DMS53 treated with DMSO at 0.1 percent for 48 hours (cell line): Measurements from ENCODE around the gene LTC4S.
"Not testable (repeated sequence)": the region's sequence is repeated elsewhere in the genome, so short reads cannot be mapped to it uniquely, and the experiment has no call there.

ENCODE experiments used
- DNase-seq: peaks from one replicate; lab custom pipeline; 2025; ENCODE audit not compliant: unreplicated experiment; lab: John Stamatoyannopoulos, UW

LTC4S gene, protein sequence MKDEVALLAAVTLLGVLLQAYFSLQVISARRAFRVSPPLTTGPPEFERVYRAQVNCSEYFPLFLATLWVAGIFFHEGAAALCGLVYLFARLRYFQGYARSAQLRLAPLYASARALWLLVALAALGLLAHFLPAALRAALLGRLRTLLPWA

DNA sequence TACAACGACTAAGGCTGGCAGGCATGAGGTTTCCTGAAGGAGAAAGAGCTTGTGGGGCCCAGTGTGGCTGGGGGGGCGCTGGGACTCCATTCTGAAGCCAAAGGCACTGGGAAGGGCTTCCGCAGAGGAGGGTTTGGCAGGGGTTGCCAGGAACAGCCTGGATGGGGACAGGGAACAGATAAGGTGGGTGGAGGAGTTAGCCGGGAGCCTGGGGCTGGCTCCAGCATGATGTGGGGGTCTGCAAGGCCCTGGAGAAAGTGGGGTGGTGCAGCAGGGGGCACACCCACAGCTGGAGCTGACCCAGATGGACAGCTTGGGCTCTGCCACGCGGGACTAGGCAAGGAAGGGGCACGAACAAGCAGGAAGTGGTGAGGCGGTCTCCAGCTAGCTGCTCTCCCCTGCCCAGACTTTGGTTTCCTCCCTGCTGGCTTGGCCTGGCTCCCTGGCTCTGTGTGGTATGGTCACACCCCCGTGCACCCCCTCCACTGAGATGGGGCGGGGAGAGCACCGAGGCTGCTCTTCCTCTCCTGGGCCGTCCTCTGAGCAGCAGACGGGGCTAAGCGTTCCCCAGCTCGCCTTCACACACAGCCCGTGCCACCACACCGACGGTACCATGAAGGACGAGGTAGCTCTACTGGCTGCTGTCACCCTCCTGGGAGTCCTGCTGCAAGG, at the start of gene LTC4S:
LTC4S (plus strand) TSS at position 519 of the 672 bp plus-strand sequence; CDS start at position 614, 95 bp downstream.
- no peak for DNase-seq

DNA sequence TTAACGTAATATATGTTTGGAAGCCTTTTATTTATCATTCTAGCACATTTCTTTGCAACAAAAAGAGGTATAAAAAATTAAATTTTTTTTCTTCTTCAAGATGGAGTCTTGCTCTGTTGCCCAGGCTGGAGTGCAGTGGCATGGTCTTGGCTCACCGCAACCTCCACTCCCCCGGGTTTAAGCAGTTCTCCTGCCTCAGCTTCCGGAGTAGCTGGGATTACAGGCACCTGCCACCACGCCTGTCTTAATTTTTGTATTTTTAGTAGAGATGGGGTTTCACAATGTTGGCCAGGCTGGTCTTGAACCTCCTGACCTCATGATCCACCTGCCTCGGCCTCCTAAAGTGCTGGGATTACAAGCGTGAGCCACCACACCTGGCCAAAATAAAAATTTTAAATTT, 49.7 kb upstream of the LTC4S start:
- not testable (repeated sequence) for DNase-seq

DNA sequence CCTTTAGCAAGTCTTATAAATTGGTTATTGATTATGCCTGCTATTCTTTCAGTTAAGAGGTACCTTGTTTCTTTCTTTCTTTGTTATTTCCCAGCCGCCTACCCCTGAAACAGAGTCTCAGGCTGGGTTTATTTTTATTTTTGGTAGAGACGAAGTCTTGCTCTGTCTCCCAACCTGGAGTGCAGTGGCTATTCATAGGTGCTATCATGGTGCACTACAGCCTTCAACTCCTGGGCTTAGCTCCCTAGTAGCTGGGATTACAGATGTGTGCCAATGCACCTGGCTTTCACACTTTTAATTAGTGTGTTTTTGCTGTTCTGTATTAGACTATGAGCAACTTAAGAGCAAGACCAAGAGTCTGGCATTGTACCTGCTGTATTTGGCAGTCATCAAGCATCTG, 46.9 kb upstream of the LTC4S start:
- no peak for DNase-seq

DNA sequence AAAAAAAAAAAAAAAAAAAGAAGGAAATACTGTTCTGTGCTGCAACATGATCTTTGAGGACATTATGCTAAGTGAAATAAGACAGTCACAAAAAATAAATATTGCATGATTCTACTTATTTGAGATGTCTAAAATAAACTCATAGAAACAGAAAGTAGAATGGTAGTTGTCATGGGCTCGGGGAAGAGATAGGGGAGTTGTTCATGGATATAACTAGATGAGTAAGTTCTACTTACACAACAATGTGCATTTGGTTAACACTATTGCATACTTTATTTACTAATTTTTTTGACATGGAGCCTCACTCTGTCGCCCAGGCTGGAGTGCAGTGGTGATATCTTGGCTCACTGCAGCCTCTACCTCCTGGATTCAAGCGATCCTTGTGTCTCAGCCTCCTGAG, 46.0 kb upstream of the LTC4S start:
- no peak for DNase-seq

DNA sequence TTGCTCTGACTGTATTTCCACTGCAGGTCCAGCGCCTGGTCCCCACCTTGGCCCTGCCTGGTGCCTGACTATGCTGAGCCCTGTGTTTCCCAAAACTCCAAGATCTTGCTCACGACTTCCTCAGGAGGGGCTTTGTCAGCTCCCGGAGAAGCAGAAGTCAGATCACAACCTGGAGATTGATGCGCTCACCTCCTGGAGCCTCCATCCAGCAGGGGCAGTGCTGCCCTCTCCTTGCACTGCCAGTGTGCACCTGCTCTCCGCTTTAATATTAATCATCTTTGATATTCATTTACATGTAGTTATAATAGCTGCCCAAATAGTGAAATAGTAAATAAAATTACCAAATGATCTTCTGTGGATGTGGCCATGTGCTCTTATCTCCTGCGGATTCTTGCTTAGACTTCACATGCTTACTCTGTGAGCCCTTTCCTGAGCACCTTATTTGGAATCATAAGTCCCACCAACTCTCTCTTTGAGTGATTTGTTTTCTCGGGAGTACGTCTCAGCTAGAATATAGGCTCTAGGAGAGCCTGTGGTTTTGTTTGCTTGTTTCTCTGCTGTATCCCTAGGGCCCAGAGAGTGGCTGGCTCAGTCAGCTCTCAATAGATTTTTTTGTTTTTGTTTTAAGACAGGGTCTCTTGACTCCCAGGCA, 43.8 kb upstream of the LTC4S start:
- no peak for DNase-seq

DNA sequence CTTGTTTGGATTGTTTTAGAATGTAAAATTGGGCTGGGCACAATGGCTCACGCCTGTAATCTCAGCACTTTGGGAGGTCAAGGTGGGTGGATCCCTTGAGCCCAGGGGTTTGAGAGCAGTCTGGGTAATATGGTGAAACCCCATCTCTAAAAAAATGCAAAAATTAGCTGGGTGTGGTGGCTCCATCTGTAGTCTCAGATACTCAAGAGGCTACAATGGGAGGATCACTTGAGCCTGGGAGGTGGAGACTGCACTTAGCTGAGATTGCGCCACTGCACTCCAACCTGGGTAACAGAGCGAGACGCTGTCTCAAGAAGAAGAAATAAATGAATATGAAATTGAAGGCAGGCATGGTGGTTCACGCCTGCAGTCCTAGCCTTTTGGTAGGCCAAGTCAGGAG, 39.8 kb upstream of the LTC4S start:
- no peak for DNase-seq

DNA sequence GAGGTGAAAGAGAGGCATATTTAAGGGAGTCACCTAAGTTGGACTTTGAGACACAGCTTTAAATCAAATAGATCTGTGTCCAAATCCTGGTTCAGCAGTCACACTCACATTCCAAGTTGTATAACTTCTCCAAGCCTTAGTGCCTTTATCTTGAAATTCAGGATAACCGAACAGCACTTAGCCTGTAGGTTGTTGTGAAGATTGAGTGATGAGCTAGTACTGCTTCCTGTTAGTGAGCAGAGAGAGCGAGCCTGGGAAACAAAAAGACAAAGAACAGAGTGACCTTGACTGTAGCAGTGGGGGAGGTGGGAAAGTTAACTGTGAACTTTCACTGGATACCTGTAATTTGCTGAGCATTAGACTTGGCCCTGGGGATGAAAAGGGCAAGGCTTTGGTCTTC, 38.8 kb upstream of the LTC4S start:
- no peak for DNase-seq

DNA sequence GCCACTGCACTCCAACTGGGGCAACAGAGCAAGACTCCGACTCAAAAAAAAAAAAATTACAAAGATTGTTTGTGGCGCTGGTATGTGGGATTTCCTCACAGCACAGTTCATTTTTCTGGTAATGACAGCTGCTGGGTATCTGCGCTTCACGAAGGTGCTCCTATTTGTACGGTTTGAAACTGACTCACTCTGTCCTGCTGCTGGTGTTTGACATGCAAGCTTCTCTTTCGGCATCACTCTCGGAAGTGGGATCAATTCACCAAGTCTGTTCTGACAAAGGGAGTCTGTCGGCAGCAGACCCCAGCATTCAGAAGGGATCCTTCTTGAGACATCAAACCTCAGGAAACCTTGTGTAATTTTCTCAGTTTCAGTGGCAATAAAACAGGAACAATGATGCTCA, 34.8 kb upstream of the LTC4S start:
- DNase-seq = no peak

DNA sequence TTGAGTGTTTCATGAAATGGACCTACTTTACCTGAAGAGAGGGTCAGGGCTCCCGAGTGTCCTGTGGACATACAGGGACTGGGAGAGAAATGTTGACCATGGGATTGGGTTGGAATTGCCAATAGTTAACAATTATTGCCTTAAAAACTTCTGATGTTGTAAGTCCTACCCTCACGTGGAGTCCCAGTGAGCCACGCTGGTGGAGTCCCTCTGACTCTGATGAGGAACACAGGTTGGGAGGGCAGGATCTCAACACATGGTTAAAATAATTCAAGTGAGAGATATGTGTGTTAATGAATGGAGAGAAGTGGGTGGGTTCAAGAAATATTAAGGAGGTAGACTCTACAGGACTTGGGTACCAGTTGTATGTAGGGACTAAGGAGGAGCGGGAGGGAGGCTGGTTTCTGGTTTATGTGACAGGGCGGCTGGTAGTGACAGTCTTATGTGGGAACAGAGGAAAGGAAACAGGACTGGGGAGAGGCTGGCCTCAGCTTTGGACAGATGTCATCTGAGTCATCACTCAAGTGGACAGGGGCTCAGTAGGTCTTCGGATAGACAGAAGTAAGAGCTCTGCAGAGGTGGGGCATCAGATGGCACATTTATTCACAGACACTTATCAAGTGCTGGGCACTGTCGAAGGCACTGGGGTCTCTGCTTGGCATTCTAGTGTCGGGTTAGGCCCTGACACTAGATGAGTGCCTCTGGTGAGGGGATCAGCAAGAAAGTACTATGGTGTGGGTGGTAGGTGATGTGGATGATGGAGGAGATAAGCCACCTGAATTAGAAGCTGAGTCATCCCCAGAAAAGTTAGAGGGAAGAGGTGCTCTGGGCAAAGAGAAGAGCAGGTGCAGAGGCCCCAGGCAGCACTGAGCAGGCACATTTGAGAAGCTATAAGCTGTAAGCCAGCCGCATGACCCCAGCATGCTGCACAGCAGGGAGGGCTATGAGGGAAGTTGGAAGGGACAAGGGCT, 33.9 kb upstream of the LTC4S start:
- peak; percentile 92 for DNase-seq

DNA sequence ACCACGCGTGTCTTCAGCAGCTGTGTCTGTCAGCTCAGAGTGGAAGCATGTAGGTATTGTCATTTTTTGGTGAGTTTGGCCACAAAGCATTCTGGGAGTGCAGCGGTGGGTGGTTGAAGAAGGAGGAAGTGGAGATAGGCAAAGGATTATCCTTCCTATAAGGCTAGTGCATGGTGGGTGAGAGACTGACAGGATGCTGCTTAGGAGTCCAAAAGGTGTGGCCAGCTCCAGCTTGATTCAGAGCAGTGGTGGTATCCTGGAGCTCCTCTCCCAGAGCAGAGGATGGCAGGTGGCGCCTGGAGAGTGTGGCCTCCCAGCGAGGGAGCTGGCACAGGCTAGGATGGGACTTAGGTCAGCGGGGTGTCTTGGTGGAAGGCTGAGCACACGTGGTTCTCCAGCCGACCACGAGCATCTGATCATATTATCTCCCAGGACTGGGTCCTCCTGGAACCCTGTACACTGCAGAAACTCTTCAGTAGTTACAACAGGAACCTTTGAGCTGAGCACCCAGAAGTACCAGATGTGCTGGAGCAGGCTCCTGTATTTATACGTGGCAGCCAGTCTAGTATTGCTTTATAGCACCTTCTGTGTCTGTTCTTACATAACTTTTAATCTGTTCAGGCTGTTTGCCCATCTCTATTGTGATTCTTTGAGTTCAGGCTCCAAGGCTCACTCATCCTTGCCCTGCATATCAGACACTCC, 31.6 kb upstream of the LTC4S start:
- DNase-seq = peak; percentile 48

DNA sequence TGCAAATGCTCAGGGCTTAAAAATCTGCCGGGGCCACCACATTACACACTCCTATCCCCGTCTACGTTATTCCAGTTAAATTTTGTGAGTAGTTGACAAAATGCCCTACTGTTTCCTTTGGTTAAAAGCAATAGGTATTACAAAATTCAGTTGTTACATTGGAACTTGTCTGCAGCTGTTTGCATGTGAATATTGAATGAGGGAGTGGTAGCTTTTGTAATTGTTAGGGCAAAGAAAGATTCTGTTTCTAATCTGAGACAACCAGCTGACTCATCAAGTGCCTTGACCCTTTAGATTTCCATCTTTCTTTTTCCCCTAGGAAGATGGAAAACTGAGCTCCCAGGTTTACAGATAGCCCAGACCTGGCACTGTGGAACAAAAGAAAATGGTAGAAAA, 31.0 kb upstream of the LTC4S start:
- no peak for DNase-seq

DNA sequence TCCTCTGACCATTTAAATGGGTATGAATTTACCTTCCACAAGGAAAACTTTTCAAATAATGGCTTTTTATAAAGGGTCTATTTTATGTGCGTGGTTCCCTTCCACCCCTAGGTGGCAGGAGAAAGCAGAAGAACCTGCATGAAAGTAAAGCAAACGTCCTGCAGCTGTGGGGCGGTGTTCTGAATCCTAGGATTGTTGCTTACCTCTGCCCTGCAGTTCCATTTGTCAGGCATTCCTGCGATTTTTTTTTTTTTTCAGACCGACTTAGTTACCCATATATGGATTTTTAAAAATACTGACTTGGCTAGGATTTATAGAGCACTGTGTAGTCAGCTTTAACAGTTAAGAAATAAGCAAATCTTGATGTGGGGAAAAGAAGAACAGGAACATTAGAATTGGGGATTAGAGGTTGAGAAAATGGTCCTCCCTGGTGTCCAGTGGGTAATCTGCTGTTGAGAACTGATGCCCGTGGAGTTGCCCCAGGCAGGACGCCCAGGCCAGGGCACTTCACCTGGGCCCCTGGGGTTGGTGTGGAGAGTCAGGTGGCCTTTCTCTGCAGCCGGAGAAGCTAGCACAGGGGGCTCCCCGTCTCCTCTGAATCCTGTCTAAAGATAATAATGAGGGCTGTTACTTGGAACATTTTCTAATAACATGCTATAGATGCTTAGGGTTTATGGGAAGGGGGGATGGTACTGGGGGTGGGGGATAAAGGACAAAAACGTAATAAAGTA, 30.4 kb upstream of the LTC4S start:
- DNase-seq = peak; percentile 72

DNA sequence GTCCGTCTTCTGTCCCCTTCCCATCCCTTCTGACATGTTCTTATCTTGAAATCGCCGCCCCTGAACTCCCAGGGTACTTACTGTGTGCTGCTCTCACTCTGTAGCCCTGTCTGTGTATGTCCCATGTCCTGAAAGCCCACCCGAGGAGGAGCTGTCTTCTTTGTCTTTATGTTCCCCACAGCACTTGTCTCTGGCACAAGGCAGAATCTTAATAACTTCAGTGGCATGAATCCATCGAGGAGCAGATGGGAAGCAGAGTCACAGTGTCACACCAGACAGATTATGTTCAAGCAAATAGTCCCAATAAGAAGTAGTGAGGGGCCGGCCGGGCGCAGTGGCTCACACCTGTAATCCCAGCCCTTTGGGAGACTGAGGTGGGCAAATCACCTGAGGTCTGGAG, 29.7 kb upstream of the LTC4S start:
- DNase-seq = no peak

DNA sequence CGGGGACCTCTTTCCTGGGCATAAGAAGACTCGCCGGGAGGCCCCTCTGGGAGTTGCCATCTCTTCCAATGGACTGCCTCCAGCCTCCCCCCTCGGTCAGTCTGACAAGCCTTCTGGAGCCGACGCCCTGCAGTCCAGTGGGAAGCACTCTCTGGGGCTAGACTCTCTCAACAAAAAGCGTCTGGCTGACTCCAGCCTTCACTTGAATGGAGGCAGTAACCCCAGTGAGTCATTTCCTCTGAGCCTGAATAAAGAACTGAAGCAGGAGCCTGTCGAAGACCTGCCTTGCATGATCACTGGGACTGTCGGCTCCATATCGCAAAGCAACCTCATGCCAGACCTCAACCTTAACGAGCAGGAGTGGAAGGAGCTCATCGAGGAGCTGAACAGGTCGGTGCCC, 28.4 kb upstream of the LTC4S start:
- no peak for DNase-seq

DNA sequence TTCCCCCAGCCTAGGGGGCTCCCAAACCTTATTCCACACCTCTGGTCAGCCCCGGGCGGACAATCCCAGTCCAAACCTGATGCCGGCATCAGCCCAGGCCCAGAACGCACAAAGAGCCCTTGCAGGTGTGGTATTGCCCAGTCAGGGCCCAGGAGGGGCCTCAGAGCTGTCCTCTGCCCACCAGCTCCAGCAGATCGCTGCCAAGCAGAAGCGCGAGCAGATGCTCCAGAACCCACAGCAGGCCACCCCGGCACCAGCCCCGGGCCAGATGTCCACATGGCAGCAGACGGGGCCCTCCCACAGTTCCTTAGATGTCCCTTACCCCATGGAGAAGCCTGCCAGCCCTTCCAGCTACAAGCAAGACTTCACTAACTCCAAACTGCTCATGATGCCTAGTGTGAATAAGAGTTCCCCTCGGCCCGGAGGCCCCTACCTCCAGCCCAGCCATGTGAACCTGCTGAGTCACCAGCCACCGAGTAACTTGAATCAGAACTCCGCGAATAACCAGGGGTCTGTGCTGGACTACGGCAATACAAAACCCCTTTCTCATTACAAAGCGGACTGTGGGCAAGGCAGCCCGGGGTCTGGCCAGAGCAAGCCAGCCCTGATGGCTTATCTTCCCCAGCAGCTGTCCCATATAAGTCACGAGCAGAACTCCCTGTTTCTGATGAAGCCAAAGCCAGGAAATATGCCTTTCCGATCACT, 27.6 kb upstream of the LTC4S start:
- no peak for DNase-seq

DNA sequence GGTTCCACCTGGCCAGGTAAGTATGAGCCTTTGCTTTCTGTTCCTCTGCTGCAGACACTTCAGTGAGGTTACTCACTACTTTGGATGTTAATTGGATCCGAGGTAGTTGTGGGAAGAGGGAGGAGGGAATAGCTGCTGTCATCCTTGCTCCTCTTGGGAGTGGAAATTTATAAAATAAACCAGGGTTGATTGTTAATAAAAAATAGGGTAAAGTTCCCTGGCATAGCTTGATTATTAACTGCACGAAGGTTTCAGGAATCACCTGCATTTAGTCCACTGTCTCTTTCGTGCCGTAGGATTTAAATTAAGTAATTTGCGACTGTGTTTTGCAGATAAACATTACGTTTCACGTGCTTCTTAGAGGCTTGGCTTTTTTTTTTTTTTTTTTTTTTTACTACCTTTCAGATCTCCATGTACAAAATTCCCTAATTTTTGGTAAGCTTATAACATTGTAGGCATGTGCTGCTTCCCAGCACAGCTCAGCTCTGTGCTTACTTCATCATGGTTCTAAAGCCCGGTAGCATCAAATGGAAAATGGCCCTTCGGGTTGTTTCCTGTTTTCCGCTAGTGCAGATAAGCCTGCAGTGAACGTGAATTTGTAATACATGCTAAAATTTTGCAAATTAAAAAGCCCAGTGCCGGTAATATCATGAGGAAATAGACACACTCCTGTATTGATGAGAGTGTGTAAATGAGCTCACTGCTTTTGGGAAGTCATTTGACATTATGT, 26.9 kb upstream of the LTC4S start:
- no peak for DNase-seq

DNA sequence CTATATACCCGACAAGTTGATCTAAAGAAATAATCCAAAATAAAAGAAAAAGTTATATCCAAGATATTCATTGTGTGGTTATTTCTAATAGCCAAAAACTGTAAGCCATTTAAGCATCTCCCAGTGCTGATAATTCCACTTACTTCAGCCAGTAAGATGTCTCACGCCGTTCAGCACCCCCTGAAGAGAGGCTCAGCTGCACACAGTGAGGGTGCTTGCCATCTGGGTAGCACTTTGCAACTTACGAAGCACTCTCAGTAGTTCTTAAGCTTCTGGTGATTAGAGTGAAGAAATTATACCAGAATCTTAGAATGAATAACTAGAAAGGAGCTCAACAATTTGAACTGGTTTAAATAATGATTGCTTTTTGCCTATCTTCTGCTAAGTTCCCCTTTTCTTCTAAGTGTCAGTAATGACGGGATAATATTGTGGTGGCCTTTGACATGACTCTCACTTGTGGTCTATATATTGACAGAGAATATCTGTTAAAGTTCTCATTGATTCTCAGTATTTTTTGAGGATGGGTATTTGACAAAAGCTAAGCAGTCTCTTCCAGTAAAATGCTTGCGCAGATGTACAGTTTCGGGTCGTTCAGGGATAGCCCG, 26.2 kb upstream of the LTC4S start:
- DNase-seq = no peak

DNA sequence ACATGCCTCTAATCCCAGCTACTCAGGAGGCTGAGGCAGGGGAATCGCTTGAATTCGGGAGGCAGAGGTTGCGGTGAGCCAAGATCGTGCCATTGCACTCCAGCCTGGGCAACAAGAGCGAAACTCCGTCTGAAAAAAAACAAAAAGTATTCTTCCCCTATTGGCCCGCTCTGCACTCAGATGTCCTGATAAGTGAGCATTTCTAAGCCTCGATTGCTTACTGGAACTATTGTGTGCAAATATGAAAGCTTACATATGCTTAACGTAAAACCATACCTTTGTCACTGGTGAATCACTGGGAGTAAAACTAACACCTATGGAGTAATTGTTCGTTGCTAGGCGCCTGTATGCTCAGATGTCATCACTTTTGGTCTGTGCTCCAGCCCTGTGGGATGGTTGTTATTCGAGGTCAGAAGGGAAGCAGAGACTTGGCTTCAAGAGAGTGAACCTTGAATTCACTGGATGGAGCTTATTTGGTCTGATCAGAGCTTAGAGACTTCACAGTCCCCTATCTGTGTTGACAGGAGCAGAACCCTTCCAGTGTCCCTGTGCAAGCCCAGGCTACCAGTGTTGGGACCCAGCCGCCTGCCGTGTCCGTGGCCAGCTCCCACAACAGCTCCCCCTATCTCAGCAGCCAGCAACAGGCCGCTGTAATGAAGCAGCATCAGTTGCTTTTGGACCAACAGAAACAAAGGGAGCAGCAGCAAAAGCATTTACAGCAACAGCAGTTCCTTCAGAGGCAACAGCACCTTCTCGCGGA, 25.3 kb upstream of the LTC4S start:
- DNase-seq = no peak
